ENCODE data around the gene BHLHE23.

DNA sequence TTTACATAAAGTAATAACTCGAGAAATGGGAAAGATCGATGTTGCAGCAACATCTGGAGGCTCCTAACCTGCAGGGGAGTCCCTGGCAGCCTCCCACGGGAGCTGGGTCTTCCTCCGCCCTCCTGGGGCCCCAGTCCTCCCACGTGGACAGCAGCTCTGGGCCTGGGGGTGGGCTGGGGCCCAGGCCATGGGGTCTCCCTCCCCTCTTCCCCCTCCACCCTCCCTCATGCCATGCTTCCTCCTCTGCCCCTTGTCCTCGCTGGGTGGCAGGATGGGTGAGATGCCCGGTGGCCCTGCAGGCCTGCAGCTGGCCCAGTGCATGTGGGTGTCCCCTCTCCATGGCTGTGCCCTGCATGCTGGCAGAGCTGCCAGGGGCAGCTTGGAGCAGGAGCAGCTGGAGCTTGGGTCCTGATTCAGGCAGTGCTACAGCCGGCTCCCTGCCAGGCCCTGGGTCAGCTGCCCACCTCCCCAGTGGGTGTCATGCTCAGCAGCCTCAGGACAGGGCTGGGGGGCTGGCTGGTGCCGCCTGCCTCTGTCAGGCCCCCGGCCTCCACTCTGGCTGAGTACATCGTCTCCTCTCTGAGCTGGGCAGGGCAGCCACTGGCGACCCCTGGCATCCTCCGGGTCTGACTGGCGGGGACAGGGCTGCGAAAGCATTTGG is 48.9 kb upstream of the BHLHE23 start:
- no peak for TF ChIP-seq POLR2AphosphoS5 (IDR thresholded peaks at IDR 0.05)
- TF ChIP-seq POLR2A (IDR thresholded peaks at IDR 0.05), result no peak
